IPS-20b (cell line): Measurements from ENCODE around the gene PLGRKT.
"Not testable (repeated sequence)": the region's sequence is repeated elsewhere in the genome, so short reads cannot be mapped to it uniquely, and the experiment has no call there.

Experiments used
- H3K27ac ChIP-seq: one replicate; pipeline ENCODE4 v1.5.1; 2013; ENCODE audit warnings: low read length
- H3K27me3 ChIP-seq: 2 replicates; pipeline ENCODE4 v1.6.1; 2013; ENCODE audit warnings: mild to moderate bottlenecking, low read length, inconsistent platforms; ENCODE audit not compliant: insufficient read depth
- H3K36me3 ChIP-seq: 2 replicates; pipeline ENCODE4 v1.6.1; 2013; ENCODE audit warnings: low read depth, mild to moderate bottlenecking, inconsistent platforms, low read length, moderate library complexity; ENCODE audit not compliant: insufficient read depth
- H3K4me1 ChIP-seq: 2 replicates; pipeline ENCODE4 v1.6.1; 2013; ENCODE audit warnings: mild to moderate bottlenecking, control low read depth, inconsistent platforms, low read length, moderate library complexity; ENCODE audit not compliant: insufficient read depth
- H3K4me3 ChIP-seq: 2 replicates; pipeline ENCODE4 v1.5.1; 2013; ENCODE audit warnings: mild to moderate bottlenecking, low read length, inconsistent platforms
- H3K9ac ChIP-seq: 2 replicates; pipeline ENCODE4 v1.6.1; 2013; ENCODE audit warnings: low read depth, mild to moderate bottlenecking, inconsistent platforms, low read length, moderate library complexity
- H3K9me3 ChIP-seq: 2 replicates; pipeline ENCODE4 v1.6.1; 2013; ENCODE audit warnings: mild to moderate bottlenecking, low read depth, low read length, inconsistent platforms; ENCODE audit not compliant: insufficient read depth

Gene PLGRKT

DNA sequence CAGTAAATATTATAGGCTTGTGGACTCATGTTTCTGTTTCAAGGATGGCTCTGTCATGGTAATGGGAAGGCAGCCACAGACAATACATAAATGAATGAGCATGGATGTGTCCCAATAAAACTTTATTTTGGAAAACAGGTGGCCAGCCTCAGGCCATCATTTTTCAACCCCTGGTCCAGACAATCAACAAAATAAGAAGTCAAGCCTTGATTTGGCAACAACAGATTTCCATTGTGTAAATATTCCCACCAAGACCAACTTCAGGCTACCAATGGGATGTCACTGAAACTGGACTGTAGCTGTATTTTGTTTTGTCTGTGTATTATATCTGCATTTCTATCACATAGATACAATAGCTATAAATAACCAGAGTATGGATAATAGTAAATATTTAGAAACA is 77.4 kb downstream of the PLGRKT start:
- peaks cover 5% of the 10 kb centered on the region; the same call in 1 of the 2 replicates for H3K4me1 ChIP-seq
- no peak overlapping the region for H3K9ac ChIP-seq
- H3K27ac ChIP-seq: no peak overlapping the region
- no peaks in the 10 kb centered on the region for H3K9me3 ChIP-seq
- no peaks in the 10 kb centered on the region for H3K36me3 ChIP-seq
- H3K4me3 ChIP-seq: no peak overlapping the region
- H3K27me3 ChIP-seq: no peaks in the 10 kb centered on the region

DNA sequence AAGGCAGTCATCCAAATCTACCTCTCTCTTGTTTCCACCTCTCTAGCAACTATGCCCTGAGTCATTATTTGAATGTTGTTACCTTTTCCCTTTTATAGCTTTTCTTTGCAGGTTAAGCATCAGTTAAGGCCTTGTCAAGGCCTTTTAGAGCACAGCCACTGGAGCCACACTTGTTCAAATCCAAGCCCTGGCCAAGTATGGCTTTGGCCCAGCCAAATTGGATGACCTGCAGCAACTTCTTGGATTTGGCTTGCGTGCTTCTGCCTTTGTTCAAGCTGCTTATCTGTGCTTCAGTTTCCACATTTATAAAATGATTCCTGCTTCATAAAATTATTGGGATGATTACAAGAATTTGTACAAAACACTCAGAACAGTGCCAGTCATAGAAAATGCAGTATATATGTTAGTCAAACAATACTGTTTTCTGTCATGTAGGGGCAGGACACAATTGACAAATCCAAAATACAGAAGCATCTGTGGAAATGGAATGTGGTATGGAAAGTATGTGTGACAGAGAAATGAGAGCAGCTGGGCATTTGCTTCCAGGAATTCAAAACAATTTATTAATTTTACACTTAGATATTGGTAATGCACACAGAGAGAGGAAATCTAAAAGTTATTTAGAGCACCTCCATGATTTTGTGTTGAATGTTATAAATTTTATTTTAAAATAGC is 80.2 kb downstream of the PLGRKT start:
- H3K9me3 ChIP-seq: no peaks in the 10 kb centered on the region
- H3K4me1 ChIP-seq: peaks cover 5% of the 10 kb centered on the region; the same call in 1 of the 2 replicates
- H3K27me3 ChIP-seq: no peaks in the 10 kb centered on the region
- no peaks in the 10 kb centered on the region for H3K36me3 ChIP-seq
- H3K4me3 ChIP-seq: no peak overlapping the region
- H3K9ac ChIP-seq: no peak overlapping the region
- H3K27ac ChIP-seq: no peak overlapping the region

DNA sequence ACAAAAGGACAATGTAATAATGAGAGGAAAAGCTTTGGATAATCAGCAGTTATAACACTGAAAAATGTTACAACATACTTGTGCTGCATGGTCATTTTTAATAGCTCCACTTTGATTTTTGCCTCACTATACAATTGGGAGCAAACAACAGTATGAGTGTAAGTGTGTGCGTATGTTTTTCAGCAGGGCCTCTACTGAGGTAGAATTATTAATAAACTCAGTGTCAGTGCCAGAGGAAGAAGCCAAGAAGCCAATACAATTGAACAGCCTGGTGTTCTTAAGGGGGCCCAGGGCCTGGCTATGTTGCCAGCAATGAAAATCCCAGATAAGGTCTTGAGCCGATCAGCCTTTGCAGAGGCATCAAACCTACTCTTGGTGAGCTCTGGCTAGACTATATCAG is 81.9 kb downstream of the PLGRKT start:
- Histone ChIP-seq H3K27ac (no peak overlapping the region), H3K27me3 (no peaks in the 10 kb centered on the region), H3K36me3 (no peaks in the 10 kb centered on the region), H3K4me1 (no peaks in the 10 kb centered on the region), H3K4me3 (no peak overlapping the region), H3K9ac (no peak overlapping the region), H3K9me3 (no peaks in the 10 kb centered on the region)

DNA sequence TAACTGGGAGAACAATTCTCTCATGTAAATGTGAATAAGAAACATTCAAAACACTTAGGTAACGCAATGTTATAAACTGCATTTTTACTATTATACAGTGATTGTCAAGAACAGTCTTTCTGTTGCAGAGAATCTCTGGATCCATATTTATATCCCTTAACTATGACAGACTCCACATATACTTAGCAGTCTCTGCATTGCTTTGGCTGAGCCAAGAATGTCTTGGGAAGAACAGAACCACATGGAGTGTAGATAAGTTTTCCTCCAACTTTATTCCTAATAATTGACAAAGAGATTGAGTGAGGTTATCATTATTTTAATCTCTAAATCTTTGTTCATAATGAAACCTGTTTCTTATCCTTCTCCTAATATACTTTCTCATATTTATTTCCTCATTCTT is 82.5 kb downstream of the PLGRKT start:
- Histone ChIP-seq H3K4me1 (no peaks in the 10 kb centered on the region), H3K27ac (no peak overlapping the region), H3K27me3 (no peaks in the 10 kb centered on the region), H3K9me3 (no peaks in the 10 kb centered on the region), H3K4me3 (no peak overlapping the region), H3K9ac (no peak overlapping the region), H3K36me3 (no peaks in the 10 kb centered on the region)

DNA sequence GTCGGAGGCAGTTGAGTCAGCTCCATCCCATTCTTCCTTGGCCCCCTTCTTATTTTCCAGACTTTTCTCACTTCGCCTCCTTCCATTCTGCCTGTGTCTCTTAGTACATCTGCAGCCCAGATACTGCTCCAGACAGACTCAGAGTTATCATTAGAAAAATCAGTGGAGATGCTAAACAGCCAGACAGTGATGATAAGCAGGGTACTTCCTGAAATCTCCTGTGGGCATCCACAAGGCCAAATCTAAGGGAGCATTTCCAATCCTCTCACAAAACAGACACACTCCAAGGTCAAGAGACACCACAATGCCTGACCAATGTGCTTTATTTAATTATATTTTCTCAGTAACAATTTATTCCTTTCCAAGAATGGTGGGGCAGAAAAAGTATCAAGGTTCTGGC is 83.5 kb downstream of the PLGRKT start:
- Histone ChIP-seq H3K4me3 (no peak overlapping the region), H3K36me3 (no peaks in the 10 kb centered on the region), H3K9ac (no peak overlapping the region), H3K4me1 (no peaks in the 10 kb centered on the region), H3K27me3 (no peaks in the 10 kb centered on the region), H3K9me3 (no peaks in the 10 kb centered on the region), H3K27ac (no peak overlapping the region)

DNA sequence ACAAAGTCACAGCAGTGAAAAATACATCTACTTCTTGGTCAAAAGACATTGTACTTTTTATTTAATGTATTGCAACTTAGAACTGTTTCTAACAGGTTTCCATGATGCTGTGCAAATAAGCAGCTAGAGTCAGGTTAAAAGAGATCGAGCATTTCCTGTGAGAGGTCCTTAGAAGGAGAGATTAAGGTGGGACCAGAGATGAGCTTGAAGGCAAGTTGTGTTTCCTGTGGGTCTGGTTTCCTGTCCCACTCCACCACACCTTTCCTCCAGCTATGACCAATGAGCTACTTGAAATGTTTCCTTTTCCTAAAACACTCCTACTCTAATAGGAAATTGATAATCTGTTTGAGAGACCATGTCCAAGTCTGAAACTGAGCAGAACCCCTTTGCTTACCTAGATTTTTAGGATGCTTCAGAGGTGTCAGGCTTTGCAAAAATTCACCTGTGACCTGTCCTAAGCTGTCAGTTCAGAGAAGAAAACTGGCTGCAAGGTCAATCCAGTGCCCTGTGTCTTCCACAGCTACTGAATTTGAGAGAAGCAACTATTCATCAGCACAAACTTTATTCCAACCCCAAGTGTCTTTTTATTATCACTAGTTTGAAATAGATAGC is 85.0 kb downstream of the PLGRKT start:
- Histone ChIP-seq H3K4me1 (no peaks in the 10 kb centered on the region), H3K36me3 (no peaks in the 10 kb centered on the region), H3K9ac (no peak overlapping the region), H3K27me3 (no peaks in the 10 kb centered on the region), H3K27ac (no peak overlapping the region), H3K4me3 (no peak overlapping the region), H3K9me3 (no peaks in the 10 kb centered on the region)

DNA sequence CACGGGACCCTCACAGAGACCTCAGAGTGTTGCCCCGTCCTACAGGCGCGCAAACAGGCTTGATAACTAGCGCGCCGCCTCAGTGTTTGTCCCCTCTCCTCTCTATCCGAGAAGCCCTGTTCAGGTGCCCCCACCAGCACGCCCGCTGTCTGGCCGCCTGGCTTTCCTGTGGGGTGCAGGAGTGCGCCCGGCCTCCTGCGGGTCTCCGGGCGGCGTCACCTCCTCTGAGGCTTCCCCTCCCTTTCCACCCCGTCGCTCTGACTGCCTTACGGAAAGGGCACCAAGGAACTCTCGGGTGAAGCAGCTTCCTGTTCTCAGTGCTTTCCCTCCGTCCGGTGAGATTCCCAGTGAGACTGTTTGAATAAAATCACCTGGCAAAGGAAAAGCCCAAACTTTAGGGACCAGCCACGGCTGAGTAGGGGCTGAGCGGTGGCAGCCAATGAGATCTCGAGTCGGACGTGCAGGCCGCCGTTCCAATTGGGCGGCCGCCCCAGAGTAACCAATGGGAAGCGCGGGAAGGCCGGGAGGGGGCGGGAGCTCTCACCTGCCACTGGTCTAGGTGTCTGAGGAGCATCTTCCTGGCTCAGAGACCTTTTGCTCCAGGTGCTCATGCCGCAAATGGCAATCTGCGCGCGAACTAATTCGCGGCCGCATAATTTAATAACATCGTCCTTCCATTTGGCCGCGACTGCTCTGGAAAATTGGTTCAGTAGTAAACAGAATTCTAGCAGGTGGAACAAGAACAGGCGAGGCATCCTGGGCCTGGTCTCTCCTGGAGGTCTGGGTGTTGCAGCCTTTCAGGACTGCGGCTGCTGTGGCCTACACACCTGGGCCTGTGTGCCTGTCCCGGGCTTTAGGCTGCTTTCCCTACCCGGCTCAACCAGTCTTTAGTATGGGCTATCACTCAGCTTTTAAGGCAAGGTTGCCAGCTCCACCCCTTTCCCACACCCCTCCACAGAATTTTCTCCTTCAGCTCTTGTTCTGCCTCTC is 98.4 kb downstream of the PLGRKT start, which contains the start of gene RLN1:
Gene RLN1, minus strand, starts transcription at position 885 of the 990 bp plus-strand sequence. Its CDS starts 130 bp downstream, at position 755.
- not testable (repeated sequence) for H3K4me3 ChIP-seq, H3K27me3 ChIP-seq, H3K9ac ChIP-seq, H3K27ac ChIP-seq, H3K36me3 ChIP-seq, H3K9me3 ChIP-seq, H3K4me1 ChIP-seq

DNA sequence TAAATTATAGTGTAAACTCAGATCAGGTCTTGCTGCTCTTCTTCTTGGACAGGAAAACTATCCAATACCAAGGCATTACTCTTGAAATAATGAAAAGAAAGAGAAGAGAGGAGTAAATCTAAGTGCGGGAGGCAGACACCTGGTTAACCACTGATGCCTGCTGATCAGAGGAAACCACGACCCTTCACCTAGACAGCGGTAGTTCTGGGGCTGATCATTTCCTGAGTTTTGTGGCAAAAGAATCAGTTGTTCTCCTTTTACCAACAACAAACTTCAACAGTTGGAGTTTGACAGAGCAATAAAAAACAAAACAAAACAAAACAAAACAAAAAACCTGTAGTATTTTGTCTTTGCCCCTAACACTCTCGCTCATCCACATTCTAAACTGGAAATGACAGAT is 101.0 kb downstream of the PLGRKT start:
- no peak overlapping the region for H3K9ac ChIP-seq
- H3K27ac ChIP-seq: no peak overlapping the region
- H3K36me3 ChIP-seq: no peaks in the 10 kb centered on the region
- H3K4me1 ChIP-seq: no peaks in the 10 kb centered on the region
- no peaks in the 10 kb centered on the region for H3K9me3 ChIP-seq
- H3K27me3 ChIP-seq: no peaks in the 10 kb centered on the region
- H3K4me3 ChIP-seq: no peak overlapping the region

DNA sequence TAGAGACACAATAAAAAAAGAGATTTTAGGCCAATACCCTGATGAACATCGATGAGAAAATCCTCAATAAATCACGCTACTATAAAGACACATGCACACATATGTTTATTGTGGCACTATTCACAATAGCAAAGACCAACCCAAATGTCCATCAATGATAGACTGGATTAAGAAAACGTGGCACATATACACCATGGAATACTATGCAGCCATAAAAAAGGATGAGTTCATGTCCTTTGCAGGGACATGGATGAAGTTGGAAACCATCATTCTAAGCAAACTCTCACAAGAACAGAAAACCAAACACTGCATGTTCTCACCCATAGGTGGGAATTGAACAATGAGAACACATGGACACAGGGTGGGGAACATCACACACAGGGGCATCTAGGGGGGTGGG is 106.4 kb downstream of the PLGRKT start:
- H3K27ac ChIP-seq, H3K27me3 ChIP-seq, H3K4me1 ChIP-seq, H3K9me3 ChIP-seq, H3K4me3 ChIP-seq, H3K9ac ChIP-seq, H3K36me3 ChIP-seq: not testable (repeated sequence)

DNA sequence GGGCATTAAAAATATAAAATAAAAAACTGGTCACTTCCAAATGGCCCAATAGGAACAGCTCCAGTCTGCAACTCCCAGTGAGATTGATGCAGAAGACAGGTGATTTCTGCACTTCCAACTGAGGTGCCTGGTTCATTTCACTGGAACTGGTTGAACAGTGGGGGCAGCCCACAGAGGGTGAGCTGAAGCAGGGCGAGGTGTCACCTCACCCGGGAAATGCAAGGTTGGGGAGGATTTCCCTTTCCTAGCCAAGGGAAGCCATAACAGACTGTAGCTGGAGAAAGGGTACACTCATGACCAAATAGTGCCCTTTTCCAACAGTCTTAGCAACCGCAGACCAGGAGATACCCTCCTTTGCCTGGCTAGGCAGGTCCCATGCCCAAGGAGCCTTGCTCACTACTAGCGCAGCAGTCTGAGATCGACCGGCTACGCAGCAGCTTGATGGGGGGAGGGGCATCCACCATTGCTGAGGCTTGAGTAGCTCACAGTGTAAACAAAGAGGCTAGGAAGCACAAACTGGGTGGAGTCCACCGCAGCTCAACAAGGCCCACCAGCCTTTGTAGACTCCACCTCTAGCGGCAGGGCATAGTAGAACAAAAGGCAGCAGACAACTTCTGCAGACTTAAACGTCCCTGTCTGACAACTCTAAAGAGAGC is 110.7 kb downstream of the PLGRKT start:
- Histone ChIP-seq H3K4me1 (no peaks in the 10 kb centered on the region), H3K9ac (peak overlapping the region; percentile 54), H3K36me3 (no peaks in the 10 kb centered on the region), H3K27me3 (no peaks in the 10 kb centered on the region), H3K4me3 (peak overlapping the region; percentile 41; the same call in 1 of the 2 replicates), H3K9me3 (no peaks in the 10 kb centered on the region), H3K27ac (no peak overlapping the region)

DNA sequence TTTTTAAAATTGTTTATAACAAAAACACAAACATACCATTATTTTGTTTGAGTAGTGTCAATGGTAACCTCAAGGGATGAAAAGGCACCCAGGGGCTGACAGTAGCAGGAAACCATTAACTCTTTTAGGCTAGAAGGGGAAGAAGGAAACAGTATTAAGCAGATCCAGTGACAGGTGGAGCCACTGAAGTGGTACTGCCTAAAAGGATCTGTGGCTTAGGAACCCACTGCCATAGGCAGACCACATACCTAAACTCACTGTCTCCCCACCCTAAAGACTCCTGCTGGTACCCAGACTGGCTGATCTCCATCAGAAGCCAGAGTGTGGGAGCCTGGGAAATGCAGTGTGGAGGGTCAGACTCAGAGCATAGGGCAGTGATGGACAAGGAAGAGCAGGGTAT is 111.5 kb downstream of the PLGRKT start:
- no peak overlapping the region for H3K4me3 ChIP-seq
- H3K9ac ChIP-seq: no peak overlapping the region
- no peaks in the 10 kb centered on the region for H3K36me3 ChIP-seq
- no peak overlapping the region for H3K27ac ChIP-seq
- no peaks in the 10 kb centered on the region for H3K4me1 ChIP-seq
- H3K27me3 ChIP-seq: no peaks in the 10 kb centered on the region
- H3K9me3 ChIP-seq: no peaks in the 10 kb centered on the region
